Measurements from ENCODE around the gene SIRPG.
"Not testable (repeated sequence)": the region's sequence is repeated elsewhere in the genome, so short reads cannot be mapped to it uniquely, and the experiment has no call there.

SIRPG gene

DNA sequence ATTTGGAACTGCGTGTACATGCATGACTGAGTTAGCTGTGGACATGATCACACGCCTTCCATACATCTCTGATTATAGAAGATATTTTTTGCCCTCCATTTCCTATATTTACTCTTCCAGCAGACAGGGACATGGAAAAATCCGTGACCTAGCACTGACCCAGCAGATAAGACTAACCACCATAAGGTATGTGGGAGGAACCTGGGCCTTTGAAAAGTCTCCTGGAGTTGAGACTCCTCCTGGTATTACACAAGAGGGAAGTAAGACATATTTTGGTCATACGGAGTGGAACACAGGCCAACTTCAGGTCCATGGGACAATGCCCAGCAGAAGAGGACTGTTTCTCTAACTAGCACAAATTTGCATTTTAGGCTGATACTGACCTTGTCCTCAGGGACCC is 24.0 kb downstream of the SIRPG start:
- no peak for DNase-seq

- DNase-seq, result peak; percentile 39 to 55
Observed at GRCh38 chr20:1632178-1632577, 25.4 kb downstream of the SIRPG start.

- no peak for DNase-seq
Observed at GRCh38 chr20:1631309-1632151, 26.0 kb downstream of the SIRPG start.

DNA sequence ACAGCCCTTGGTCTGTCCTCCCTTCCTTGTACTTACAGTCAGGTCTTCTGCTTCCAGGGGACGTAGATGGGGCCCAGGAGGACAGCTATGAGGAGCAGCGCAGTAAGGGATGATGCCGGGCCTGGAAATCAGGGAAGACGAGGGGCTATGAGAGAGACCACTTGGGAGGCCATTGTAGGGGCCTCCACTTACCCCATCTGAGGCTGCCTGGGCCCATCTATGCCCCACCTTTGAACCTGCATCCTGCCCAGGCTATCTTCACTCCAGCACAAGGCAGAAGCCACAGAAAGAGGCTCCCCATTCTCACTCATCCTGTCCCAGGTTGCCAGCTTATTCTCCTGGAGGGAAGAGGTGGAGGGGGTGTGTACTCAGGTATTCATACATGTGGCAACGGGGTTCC is 27.4 kb downstream of the SIRPG start:
- no peak for DNase-seq

DNA sequence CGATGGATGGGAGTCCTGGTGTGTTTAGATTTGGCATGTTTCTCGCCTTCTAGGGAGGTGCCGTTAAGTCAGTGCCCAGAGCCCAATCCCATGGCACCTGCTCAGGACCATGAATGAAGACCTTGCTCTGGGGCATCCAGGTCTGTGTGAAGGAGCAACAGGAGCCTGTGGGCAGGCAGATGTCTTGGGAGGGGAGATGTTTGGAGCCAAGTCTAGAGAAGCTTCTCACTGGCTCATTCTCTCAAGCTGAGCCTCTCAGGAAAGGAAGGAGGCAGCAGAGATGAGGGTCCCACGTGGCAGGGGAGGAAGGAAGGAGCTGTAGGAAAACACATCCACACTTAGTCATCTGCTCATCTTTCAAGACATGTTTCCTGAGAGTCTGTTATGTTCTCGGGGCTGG is 28.3 kb downstream of the SIRPG start:
- no peak for DNase-seq

GRCh38 chr20:1628621-1629020 is 29.0 kb downstream of the SIRPG start:
- DNase-seq, result no peak

DNA sequence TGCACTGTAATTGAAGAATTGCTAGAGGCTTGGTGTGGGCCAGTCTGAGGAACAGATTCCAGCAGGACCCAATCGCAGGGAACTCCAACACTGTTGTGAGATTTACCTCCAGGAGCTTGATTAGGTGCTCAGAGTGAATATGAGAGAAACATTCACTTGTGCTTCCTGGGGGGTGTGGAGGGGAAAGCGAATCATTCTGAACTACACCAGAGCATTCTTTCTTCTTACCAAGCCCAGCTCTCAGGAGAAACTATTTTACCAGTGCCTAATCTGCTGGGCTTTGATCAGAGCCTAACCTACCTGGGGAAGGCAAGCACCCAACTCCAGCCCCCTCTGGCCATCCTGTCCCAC is 30.4 kb downstream of the SIRPG start:
- DNase-seq, result no peak

DNA sequence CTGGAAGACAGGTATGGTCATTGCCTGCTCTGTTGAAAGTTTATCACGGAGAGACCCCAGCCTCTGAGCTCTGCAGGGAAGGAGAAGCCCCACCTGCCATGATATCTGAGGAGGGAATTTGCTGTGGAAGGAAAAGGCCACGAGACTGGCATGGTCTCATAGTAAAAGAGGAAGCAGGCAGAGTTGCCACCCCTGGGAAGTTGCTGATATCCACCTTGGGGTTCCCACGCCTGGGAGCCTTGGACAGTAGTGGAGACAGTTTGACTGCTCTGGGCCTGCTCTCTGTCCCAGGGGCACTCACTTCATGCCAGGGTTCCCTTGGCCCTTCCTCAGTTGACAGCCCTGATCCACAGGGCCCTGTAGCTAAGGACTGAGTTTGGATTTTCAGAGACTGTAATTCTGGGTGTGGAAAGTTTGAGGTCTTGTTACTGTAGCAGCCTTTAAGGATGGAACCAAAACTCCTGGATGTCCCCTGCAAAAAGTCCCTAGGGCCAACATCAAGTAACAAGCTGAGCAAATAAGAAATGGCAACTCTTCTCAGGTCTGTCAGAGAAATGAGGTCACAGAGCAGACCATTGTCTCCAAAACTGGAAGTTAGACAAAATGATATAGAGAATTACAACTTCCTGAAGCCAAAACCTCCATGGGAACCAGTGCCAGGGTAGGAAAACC is 30.9 kb downstream of the SIRPG start:
- DNase-seq, result no peak

DNA sequence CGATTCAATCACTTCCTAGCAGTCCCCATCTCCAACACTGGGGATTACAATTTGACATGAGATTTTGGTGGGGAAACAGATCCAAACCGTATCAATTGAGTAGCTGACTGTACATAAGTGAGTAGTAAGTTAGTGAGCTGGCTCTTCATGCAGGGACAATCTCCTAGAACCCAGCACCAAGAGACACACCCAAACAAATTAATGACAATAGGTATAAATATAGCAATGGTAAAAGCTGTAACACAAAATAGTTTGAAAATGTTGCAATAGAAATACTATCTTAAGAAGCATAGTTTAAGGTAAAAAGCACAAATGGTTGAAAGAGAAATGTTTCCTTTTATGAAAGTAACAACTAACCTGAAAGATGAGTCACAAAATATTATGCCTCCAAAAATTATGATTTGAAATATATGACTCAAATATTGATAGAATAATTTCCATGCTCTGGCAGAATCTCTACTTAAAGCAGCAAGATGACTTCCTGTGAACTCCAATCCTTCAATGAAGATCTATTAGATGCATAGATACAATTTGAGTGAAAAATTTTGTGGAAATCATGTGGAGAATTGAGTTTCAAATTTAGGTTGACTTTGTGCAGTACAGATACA is 32.4 kb downstream of the SIRPG start:
- DNase-seq, result no peak

GRCh38 chr20:1623501-1624205 is 33.9 kb downstream of the SIRPG start:
- DNase-seq, result no peak

GRCh38 chr20:1622450-1622849 is 35.1 kb downstream of the SIRPG start:
- no peak for DNase-seq

DNA sequence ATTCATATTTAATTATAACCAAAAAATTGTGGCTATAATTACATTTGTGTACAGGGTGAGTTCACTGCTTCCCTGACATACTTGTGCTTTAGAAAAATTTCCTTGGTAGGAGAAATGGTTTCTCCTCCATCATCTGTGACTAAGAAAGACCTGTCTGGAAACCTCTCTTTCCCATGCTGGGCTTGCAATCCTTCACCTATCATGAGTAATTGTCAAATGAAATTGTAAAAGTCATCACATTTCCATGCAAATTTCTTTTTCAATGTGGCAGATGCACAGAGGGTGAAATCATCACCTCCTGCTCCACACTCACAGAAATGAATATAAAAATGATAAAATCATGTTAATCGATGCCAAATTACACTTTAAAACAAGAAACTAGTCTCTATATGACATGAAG is 36.3 kb downstream of the SIRPG start:
- no peak for DNase-seq

DNA sequence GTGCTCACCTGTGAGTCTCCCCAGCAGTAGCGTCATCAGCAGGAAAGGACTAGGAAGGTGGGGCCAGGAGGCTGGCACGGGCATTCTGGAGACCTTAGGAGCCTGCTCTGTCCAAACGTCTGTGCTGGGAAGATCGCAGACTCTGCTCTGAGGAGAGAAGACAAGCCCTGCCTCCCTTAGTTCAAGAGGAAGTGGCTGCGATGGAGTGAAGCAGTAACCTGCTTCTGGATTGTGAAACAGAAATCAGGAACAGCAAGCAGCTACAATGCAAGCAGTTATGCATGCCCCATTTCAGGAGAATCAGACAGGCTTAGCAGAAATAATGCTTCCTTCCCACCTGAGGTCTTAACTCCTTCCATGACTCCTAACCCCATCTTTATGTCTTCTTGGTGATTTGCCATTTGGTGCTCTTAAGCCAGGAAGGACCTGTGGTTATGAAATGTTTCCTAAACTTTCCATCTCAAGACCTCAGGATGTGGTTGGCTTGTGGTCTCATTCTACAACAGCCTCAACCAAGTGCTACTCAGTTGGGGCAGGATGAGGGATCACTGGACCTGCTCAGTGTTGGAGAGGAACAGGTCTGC is 37.6 kb downstream of the SIRPG start, which contains the start of gene SIRPB1:
Gene SIRPB1 (minus strand): TSS at position 149 of the 584 bp plus-strand sequence. CDS start 65 bp downstream, at position 84.
- DNase-seq, result no peak

DNA sequence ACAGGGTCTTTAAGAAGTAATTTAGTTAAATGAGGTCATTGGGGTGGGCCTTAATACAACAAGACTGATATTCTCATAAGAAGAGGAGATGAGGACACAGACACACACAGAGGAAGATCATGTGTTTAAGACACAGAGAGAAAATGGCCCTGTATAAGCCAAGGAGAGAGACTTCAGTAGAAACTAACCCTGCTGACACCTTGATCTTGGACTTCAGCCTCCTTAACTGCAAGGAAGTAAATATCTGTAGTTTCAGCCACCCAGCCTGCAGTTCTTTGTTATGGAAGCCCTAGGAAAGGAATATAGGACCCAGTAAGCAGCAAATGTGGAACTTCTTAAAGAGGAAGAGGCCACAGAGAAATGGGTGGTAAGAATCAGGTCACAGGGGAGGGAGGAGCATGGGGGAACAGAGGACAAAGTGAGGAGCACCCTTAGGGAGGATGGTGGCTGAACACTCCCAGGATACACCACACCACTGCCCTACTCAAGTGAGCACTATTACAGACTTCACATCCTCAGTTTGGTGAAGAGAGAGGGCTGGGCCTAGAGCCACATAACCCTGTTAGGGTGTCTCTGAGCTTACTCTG is 38.5 kb downstream of the SIRPG start:
- no peak for DNase-seq

- DNase-seq, result no peak
Observed at GRCh38 chr20:1618479-1618878, 39.1 kb downstream of the SIRPG start.

DNA sequence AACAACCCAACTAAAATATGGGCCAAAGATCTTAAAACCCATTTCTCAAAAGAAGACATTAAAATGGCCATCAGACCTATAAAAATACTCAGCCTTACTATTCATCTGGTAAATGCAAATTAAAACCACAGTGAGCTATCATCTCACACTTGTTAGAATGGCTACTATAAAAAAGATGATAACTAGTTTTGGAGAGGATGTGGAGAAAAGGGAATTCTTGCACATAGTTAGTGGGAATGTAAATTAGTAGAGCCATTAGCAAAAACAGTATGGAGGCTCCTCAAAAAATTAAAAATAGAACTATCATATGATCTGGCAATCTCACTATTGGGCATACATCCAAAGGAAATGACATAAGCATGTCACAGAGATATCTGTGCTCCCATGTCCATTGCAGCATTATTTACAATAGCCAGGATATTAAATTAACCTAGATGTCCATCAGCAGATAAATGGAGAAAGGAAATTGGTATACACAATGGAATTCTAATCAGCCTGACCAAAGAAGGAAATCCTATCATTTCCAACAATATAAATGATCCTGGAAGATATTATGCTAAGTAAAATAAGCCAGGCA is 40.6 kb downstream of the SIRPG start:
- DNase-seq, result no peak

DNA sequence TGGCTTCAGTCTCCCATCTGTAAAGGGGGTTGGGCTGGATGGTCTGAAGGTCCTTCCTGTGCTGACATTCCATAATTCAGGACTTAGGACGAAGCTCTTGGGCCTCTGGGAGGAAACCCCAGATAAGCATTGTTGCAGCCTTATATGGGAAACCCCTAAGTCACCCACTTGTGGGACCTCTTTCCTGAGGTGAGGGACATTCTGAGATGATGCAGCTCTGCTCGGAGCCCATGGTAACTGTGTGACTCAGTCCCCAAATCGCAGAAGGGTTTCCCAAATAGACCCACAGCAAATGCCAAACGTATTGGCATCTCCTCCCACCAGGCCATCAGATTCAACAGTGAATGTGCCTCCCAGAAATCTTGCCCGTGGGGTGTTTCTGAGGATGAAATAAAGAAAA is 47.2 kb downstream of the SIRPG start:
- not testable (repeated sequence) for DNase-seq

GRCh38 chr20:1608678-1609347 is 48.8 kb downstream of the SIRPG start:
- DNase-seq, result not testable (repeated sequence)

GRCh38 chr20:1600736-1601135 is 56.8 kb downstream of the SIRPG start:
- no peak for DNase-seq

DNA sequence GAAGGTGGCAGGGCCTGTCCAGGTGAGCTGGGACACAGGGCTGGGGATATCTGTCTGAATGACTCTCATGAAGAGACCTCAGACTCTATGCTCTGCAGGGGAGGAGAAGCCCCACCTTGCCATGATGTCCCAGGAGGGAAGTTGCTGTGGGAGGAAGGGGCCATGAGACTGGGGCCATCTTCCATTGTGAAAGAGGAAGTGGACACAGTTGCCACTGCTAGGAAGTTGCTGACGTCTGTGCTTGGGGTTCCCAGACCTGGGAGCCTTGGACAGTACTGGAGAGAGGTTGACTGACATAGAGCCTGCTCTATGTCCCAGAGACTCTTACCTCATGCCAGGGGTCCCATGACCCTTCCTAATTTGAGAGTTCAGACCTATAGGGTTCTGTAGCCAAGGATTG is 62.2 kb downstream of the SIRPG start:
- no peak for DNase-seq
